Measurements from ENCODE around the gene OR4C46. TPM values are rescaled to one million over a fixed set of nuclear protein-coding genes. Genes with fewer than 3 reads are reported as not detected.
"Not testable (repeated sequence)": the region's sequence is repeated elsewhere in the genome, so short reads cannot be mapped to it uniquely, and the experiment has no call there.

Gene OR4C46
- total RNA-seq (not detected in 2 replicates), polyA plus RNA-seq (not detected in 2 replicates), polyA minus RNA-seq (not detected in 2 replicates)
- not detected for total RNA-seq (2013)

DNA sequence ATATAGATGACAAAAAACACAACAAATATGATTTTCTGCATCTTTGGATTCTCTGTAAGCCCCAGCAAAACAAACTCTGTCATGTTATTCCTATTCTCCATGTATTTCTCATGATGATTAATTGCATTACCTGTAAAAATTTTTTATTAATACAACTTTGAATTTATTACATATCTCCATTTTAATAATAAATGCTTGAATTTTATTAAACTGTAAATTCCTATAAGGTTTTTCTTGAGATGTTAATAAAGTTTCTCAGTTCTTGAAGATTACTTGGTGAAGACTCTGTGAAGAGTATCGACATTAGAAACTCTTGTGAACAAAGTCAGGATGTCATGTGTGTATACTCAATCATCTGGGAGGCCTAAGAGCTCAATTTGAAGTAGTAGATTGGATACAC lies at the start of gene OR4C46:
OR4C46 (minus strand) TSS at position 101 of the 400 bp plus-strand sequence; CDS start at position 101, 0 bp downstream.
- Histone ChIP-seq H3K27ac (ENCODE audit: low read length in 2 of 2) (no peak within 1 kb of the TSS), H3K4me3 (ENCODE audit: control extremely low read depth in 1 of 5, extremely low read depth in 1 of 5, insufficient read depth in 1 of 5, low read depth in 2 of 5, low read length in 4 of 5) (no peak within 1 kb of the TSS), H4K20me1 (ENCODE audit: control insufficient read depth, insufficient read depth, low read length, poor library complexity, severe bottlenecking) (no peaks in the 10 kb centered on the region), H3K9me3 (ENCODE audit: control extremely low read depth in 1 of 3, control insufficient read depth in 2 of 3, insufficient read depth in 1 of 3, low read length in 2 of 3) (peaks cover 0 to 11% (median 0%) of the 10 kb centered on the region in 3 donors), H3K79me2 (ENCODE audit: control insufficient read depth, insufficient read depth, low read length) (no peaks in the 10 kb centered on the region), H3K27me3 (replicated peaks in 1 of 4; ENCODE audit: control extremely low read depth in 1 of 4, control insufficient read depth in 3 of 4, insufficient read depth in 4 of 4, low read length in 3 of 4) (no peaks in the 10 kb centered on the region), H3K4me2 (replicated peaks; ENCODE audit: low read depth, low read length, poor library complexity, severe bottlenecking) (no peak within 1 kb of the TSS), H3K9ac (ENCODE audit: low read length) (no peak within 1 kb of the TSS), H3K36me3 (replicated peaks in 1 of 2; ENCODE audit: control extremely low read depth in 1 of 2, control insufficient read depth in 1 of 2, extremely low read depth in 1 of 2, insufficient read depth in 2 of 2, low read length in 1 of 2) (no peaks in the 10 kb centered on the region), H3K4me1 (ENCODE audit: control insufficient read depth in 2 of 2, insufficient read depth in 2 of 2, low read length in 2 of 2) (no peaks in the 10 kb centered on the region), H2AFZ (ENCODE audit: insufficient read depth, low read depth, low read length, poor library complexity, severe bottlenecking) (no peak within 1 kb of the TSS)
- no peaks in the 10 kb centered on the region for H3K27me3 Mint-ChIP-seq
- intact Hi-C loops (cut with micrococcal nuclease) = no loop called here
- ATAC-seq (ENCODE audit: low read depth) (no peak), DNase-seq (no peak)
- no peaks in the 10 kb centered on the region for H3K4me1 Mint-ChIP-seq
- WGBS (ENCODE audit: insufficient coverage) = 86% methylated on average over 1 of the region's 1 CpG
- POLR2A ChIA-PET = no interaction called here
- no peak within 1 kb of the TSS for H3K27ac Mint-ChIP-seq
- CTCF ChIA-PET = no interaction called here
- H3K9me3 Mint-ChIP-seq (ENCODE audit: insufficient read depth) = peaks cover 3% of the 10 kb centered on the region
- no peak for TF ChIP-seq EZH2 (IDR thresholded peaks at IDR 0.05; ENCODE audit: borderline replicate concordance, insufficient read depth, low read depth, low read length, poor library complexity, severe bottlenecking)
- TF ChIP-seq, protein P1, sequence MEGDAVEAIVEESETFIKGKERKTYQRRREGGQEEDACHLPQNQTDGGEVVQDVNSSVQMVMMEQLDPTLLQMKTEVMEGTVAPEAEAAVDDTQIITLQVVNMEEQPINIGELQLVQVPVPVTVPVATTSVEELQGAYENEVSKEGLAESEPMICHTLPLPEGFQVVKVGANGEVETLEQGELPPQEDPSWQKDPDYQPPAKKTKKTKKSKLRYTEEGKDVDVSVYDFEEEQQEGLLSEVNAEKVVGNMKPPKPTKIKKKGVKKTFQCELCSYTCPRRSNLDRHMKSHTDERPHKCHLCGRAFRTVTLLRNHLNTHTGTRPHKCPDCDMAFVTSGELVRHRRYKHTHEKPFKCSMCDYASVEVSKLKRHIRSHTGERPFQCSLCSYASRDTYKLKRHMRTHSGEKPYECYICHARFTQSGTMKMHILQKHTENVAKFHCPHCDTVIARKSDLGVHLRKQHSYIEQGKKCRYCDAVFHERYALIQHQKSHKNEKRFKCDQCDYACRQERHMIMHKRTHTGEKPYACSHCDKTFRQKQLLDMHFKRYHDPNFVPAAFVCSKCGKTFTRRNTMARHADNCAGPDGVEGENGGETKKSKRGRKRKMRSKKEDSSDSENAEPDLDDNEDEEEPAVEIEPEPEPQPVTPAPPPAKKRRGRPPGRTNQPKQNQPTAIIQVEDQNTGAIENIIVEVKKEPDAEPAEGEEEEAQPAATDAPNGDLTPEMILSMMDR (IDR thresholded peaks at IDR 0.05) = no peak
- H3K4me3 Mint-ChIP-seq = no peak within 1 kb of the TSS

DNA sequence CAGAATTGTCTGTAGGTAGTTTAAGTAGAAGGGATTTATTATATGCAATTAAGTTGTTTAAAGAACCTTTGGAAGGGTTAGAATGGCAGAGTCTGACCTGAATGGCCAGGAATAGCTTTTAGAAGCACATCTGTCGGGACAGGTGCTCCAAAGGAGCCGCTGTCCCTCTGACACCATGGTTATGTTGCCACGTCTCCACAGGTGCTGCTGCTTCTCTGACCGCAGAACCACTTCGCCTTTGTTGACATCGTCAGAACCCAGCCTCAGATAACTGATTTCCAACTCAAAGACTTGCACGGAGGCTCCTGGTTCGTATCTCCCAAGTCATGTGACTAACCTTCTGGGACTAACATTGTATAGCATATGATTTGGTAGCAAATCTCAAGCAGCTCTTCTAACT lies 41.8 kb upstream of the OR4C46 start:
- H3K79me2 ChIP-seq (ENCODE audit: control insufficient read depth, insufficient read depth, low read length); H3K27ac ChIP-seq (ENCODE audit: low read length in 2 of 2); H3K4me3 ChIP-seq (ENCODE audit: control extremely low read depth in 1 of 5, extremely low read depth in 1 of 5, insufficient read depth in 1 of 5, low read depth in 2 of 5, low read length in 4 of 5); DNase-seq; CTCF ChIA-PET; H3K27ac Mint-ChIP-seq; H3K9me3 Mint-ChIP-seq (ENCODE audit: insufficient read depth); H4K20me1 ChIP-seq (ENCODE audit: control insufficient read depth, insufficient read depth, low read length, poor library complexity, severe bottlenecking); H3K4me2 ChIP-seq (replicated peaks; ENCODE audit: low read depth, low read length, poor library complexity, severe bottlenecking); H3K4me1 Mint-ChIP-seq; ATAC-seq (ENCODE audit: low read depth); POLR2A ChIA-PET; H2AFZ ChIP-seq (ENCODE audit: insufficient read depth, low read depth, low read length, poor library complexity, severe bottlenecking); intact Hi-C loops (cut with micrococcal nuclease); H3K27me3 Mint-ChIP-seq; H3K27me3 ChIP-seq (replicated peaks in 1 of 4; ENCODE audit: control extremely low read depth in 1 of 4, control insufficient read depth in 3 of 4, insufficient read depth in 4 of 4, low read length in 3 of 4); H3K36me3 ChIP-seq (replicated peaks in 1 of 2; ENCODE audit: control extremely low read depth in 1 of 2, control insufficient read depth in 1 of 2, extremely low read depth in 1 of 2, insufficient read depth in 2 of 2, low read length in 1 of 2); H3K4me3 Mint-ChIP-seq; H3K9ac ChIP-seq (ENCODE audit: low read length); H3K4me1 ChIP-seq (ENCODE audit: control insufficient read depth in 2 of 2, insufficient read depth in 2 of 2, low read length in 2 of 2): not testable (repeated sequence)
- 85% methylated on average over 5 of the region's 8 CpGs for WGBS (ENCODE audit: insufficient coverage)
- peaks cover 0 to 13% (median 0%) of the 10 kb centered on the region in 3 donors for H3K9me3 ChIP-seq (ENCODE audit: control extremely low read depth in 1 of 3, control insufficient read depth in 2 of 3, insufficient read depth in 1 of 3, low read length in 2 of 3)

DNA sequence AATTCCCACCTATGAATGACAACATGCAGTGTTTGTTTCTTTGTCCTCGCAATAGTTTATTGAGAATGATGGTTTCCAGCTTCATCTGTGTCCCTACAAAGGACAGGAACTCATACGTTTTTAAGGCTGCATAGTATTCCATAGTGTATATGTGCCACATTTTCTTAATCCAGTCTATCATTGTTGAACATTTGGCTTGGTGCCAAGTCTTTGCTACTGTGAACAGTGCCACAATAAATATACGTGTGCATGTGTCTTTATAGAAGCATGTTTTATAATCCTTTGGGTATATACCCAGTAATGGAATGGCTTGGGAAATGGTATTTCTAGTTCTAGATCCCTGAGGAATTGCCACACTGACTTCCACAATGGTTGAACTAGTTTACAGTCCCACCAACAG lies 42.4 kb downstream of the OR4C46 start:
- CTCF ChIA-PET; H3K27me3 ChIP-seq (replicated peaks in 1 of 4; ENCODE audit: control extremely low read depth in 1 of 4, control insufficient read depth in 3 of 4, insufficient read depth in 4 of 4, low read length in 3 of 4); H3K27me3 Mint-ChIP-seq; H3K4me2 ChIP-seq (replicated peaks; ENCODE audit: low read depth, low read length, poor library complexity, severe bottlenecking); H4K20me1 ChIP-seq (ENCODE audit: control insufficient read depth, insufficient read depth, low read length, poor library complexity, severe bottlenecking); H2AFZ ChIP-seq (ENCODE audit: insufficient read depth, low read depth, low read length, poor library complexity, severe bottlenecking); H3K4me3 Mint-ChIP-seq; DNase-seq; H3K9ac ChIP-seq (ENCODE audit: low read length); H3K4me1 ChIP-seq (ENCODE audit: control insufficient read depth in 2 of 2, insufficient read depth in 2 of 2, low read length in 2 of 2); H3K4me1 Mint-ChIP-seq; H3K36me3 ChIP-seq (replicated peaks in 1 of 2; ENCODE audit: control extremely low read depth in 1 of 2, control insufficient read depth in 1 of 2, extremely low read depth in 1 of 2, insufficient read depth in 2 of 2, low read length in 1 of 2); intact Hi-C loops (cut with micrococcal nuclease); ATAC-seq (ENCODE audit: low read depth); H3K27ac ChIP-seq (ENCODE audit: low read length in 2 of 2); H3K79me2 ChIP-seq (ENCODE audit: control insufficient read depth, insufficient read depth, low read length); H3K4me3 ChIP-seq (ENCODE audit: control extremely low read depth in 1 of 5, extremely low read depth in 1 of 5, insufficient read depth in 1 of 5, low read depth in 2 of 5, low read length in 4 of 5); POLR2A ChIA-PET; H3K9me3 ChIP-seq (ENCODE audit: control extremely low read depth in 1 of 3, control insufficient read depth in 2 of 3, insufficient read depth in 1 of 3, low read length in 2 of 3); H3K27ac Mint-ChIP-seq: not testable (repeated sequence)
- WGBS (ENCODE audit: insufficient coverage) = no CpG with 5 or more reads among the region's 3 CpGs
- H3K9me3 Mint-ChIP-seq (ENCODE audit: insufficient read depth) = peaks cover 10% of the 10 kb centered on the region

Measured in B cell (primary cell).